Thoracic aorta (tissue), 2 donors: ENCODE measurements around the gene COL24A1. TPM values are rescaled to one million over a fixed set of nuclear protein-coding genes. Genes with fewer than 3 reads are reported as not detected.

Source experiments
- ATAC-seq: fragments of 150-250 bp; one replicate; pipeline ENCODE4 v1.8.0; 2017; ENCODE audit warnings: low read depth; ENCODE audit not compliant: insufficient number of reproducible peaks, low FRiP score
- DNase-seq: peaks from one replicate; pipeline ENCODE4 v3.0.0-alpha.2; 2020; ENCODE audit warnings: low spot score
- H3K27ac ChIP-seq, 2 donors: fragments of 200-600 bp; sonication (generic); 1 replicate in 1 of 2; 2 replicates in 1 of 2; pipeline ENCODE4 v1.5.1; 2016; ENCODE audit warnings: mild to moderate bottlenecking in 2 of 2, moderate library complexity in 2 of 2
- H3K27me3 ChIP-seq: fragments of 200-600 bp; sonication (generic); replicated peaks from 2 replicates; pipeline ENCODE4 v1.6.0; 2016; ENCODE audit warnings: mild to moderate bottlenecking; ENCODE audit not compliant: insufficient read depth
- H3K36me3 ChIP-seq: fragments of 200-600 bp; sonication (generic); one replicate; pipeline ENCODE4 v1.5.1; 2016
- H3K4me1 ChIP-seq, 2 donors: fragments of 200-600 bp; sonication (generic); 1 replicate in 1 of 2; 2 replicates in 1 of 2; pipeline versions ENCODE4 v1.5.1 to v1.6.0; 2016; ENCODE audit warnings: low read depth in 2 of 2, mild to moderate bottlenecking in 1 of 2; ENCODE audit not compliant: control insufficient read depth in 1 of 2
- H3K4me3 ChIP-seq: fragments of 200-600 bp; sonication (generic); 2 replicates; pipeline ENCODE4 v1.5.1; 2016; ENCODE audit warnings: mild to moderate bottlenecking
- H3K9me3 ChIP-seq: fragments of 200-600 bp; sonication (generic); 2 replicates; pipeline ENCODE4 v1.5.1; 2016
- CTCF ChIP-seq: fragments of 200-600 bp; sonication (generic); IDR thresholded peaks from one replicate; pipeline ENCODE4 v1.5.1; 2019; ENCODE audit warnings: antibody characterized with exemption
- total RNA-seq, 2 donors: library from RNA; depleted of rRNA; stranded (reverse); fragments of >200 nt; gene quantifications; one replicate each; pipeline versions ENCODE4 v1.1.0 to v1.2.3, GENCODE V29; 2016

The COL24A1 gene
- total RNA-seq, 2 donors from 2014 or later, result 1.6 to 2.8 TPM

GRCh38 chr1:86190873-86191272 is 34.3 kb upstream of the COL24A1 start:
- Histone ChIP-seq H3K36me3 (no peaks in the 10 kb centered on the region), H3K27ac (no peak overlapping the region), H3K4me1 (no peaks in the 10 kb centered on the region)

DNA sequence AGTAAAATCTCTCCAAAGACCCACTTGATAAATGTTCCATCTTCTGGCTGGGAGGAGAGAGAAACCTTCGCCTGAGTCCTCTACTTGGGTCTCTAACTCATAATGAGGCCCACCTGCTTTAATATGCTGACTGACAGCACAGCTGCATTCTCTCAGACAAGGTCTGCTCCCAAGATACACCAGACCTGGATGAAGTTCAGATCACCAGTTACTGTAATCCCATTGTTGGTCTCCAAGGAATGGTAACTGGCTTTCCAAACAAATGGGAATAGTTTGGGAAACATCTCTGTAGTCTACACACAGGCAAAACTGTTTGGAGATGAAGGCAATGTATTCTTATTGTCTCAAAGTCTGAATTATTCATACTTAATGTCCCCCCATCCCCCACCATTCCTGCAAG is 27.9 kb upstream of the COL24A1 start:
- H3K36me3 ChIP-seq, result no peaks in the 10 kb centered on the region
- ATAC-seq (no peak), DNase-seq (no peak)
- H3K27me3 ChIP-seq, result no peaks in the 10 kb centered on the region
- no peaks in the 10 kb centered on the region for H3K9me3 ChIP-seq
- no peak overlapping the region for H3K27ac ChIP-seq
- H3K4me1 ChIP-seq, result no peaks in the 10 kb centered on the region
- no peak overlapping the region for H3K4me3 ChIP-seq
- TF ChIP-seq CTCF, result no peak

More at GRCh38 chr1:86190873-86191272, 34.3 kb upstream of the COL24A1 start:
- TF ChIP-seq CTCF, result no peak
- DNase-seq, result no peak
- H3K4me3 ChIP-seq, result no peak overlapping the region
- no peaks in the 10 kb centered on the region for H3K27me3 ChIP-seq
- H3K9me3 ChIP-seq, result no peaks in the 10 kb centered on the region
- no peak for ATAC-seq

- no peaks in the 10 kb centered on the region for H3K27me3 ChIP-seq
- H3K36me3 ChIP-seq, result no peaks in the 10 kb centered on the region
- H3K4me1 ChIP-seq, result no peaks in the 10 kb centered on the region
- no peak for ATAC-seq
- TF ChIP-seq CTCF, result no peak
- H3K27ac ChIP-seq, result no peak overlapping the region
- no peaks in the 10 kb centered on the region for H3K9me3 ChIP-seq
- DNase-seq, result no peak
- H3K4me3 ChIP-seq, result no peak overlapping the region
These were observed 27.2 kb upstream of the COL24A1 start for GRCh38 chr1:86183810-86184209.

- no peak overlapping the region for H3K27ac ChIP-seq
- no peak for ATAC-seq
- TF ChIP-seq CTCF, result no peak
These were observed 19.7 kb upstream of the COL24A1 start for GRCh38 chr1:86176226-86176625.

GRCh38 chr1:86175756-86176155 is 19.2 kb upstream of the COL24A1 start:
- DNase-seq (no peak), ATAC-seq (no peak)
- no peak overlapping the region for H3K4me3 ChIP-seq
- no peak overlapping the region for H3K27ac ChIP-seq
- H3K4me1 ChIP-seq, result peaks cover 3 to 10% of the 10 kb centered on the region in 2 donors
- no peaks in the 10 kb centered on the region for H3K9me3 ChIP-seq
- peaks cover 7% of the 10 kb centered on the region for H3K27me3 ChIP-seq
- no peak for TF ChIP-seq CTCF
- no peaks in the 10 kb centered on the region for H3K36me3 ChIP-seq

More at GRCh38 chr1:86176226-86176625, 19.7 kb upstream of the COL24A1 start:
- no peaks in the 10 kb centered on the region for H3K9me3 ChIP-seq
- H3K36me3 ChIP-seq, result no peaks in the 10 kb centered on the region
- DNase-seq, result no peak
- no peak overlapping the region for H3K4me3 ChIP-seq
- H3K4me1 ChIP-seq, result peaks cover 3 to 10% of the 10 kb centered on the region in 2 donors
- peaks cover 7% of the 10 kb centered on the region for H3K27me3 ChIP-seq
